ENCODE measurements around the gene USP17L17. TPM values are rescaled to one million over a fixed set of nuclear protein-coding genes. Genes with fewer than 3 reads are reported as not detected.
"Not testable (repeated sequence)": the region's sequence is repeated elsewhere in the genome, so short reads cannot be mapped to it uniquely, and the experiment has no call there.

USP17L17 gene, protein sequence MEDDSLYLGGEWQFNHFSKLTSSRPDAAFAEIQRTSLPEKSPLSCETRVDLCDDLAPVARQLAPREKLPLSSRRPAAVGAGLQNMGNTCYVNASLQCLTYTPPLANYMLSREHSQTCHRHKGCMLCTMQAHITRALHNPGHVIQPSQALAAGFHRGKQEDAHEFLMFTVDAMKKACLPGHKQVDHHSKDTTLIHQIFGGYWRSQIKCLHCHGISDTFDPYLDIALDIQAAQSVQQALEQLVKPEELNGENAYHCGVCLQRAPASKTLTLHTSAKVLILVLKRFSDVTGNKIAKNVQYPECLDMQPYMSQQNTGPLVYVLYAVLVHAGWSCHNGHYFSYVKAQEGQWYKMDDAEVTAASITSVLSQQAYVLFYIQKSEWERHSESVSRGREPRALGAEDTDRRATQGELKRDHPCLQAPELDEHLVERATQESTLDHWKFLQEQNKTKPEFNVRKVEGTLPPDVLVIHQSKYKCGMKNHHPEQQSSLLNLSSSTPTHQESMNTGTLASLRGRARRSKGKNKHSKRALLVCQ
- polyA plus RNA-seq (2013, experiment 1 of 2; ENCODE audit: insufficient read length) = not detected
- polyA plus RNA-seq (2013, experiment 2 of 2; ENCODE audit: insufficient read length) = not detected

DNA sequence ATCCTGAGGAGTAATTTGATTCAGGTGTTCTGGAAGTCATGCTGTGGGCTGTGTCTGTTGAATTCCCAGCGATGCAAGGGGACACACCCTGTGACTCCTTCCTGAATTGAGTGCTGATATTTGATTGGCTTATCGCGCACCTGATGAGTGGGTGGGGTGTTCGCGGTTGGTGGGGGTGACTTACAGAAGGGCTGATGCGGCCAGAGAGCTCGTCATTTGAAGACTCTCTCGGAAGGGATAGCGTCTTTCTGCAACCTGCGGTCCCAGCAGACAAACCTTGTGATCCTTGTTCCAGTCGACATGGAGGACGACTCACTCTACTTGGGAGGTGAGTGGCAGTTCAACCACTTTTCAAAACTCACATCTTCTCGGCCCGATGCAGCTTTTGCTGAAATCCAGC, at the start of gene USP17L17:
Gene USP17L17 (plus strand): TSS at position 301 of the 400 bp plus-strand sequence. CDS start 0 bp downstream, at position 301.
- not testable (repeated sequence) for DNase-seq

- DNase-seq = not testable (repeated sequence)
Measured at GRCh38 chr4:9210357-9210756, 33.3 kb upstream of the USP17L17 start, which contains the start of gene USP17L10. Gene USP17L10 (plus strand): TSS chr4:9210657. CDS start chr4:9210657, 0 bp downstream.

GRCh38 chr4:9214701-9215100, 29.0 kb upstream of the USP17L17 start:
- not testable (repeated sequence) for DNase-seq

DNA sequence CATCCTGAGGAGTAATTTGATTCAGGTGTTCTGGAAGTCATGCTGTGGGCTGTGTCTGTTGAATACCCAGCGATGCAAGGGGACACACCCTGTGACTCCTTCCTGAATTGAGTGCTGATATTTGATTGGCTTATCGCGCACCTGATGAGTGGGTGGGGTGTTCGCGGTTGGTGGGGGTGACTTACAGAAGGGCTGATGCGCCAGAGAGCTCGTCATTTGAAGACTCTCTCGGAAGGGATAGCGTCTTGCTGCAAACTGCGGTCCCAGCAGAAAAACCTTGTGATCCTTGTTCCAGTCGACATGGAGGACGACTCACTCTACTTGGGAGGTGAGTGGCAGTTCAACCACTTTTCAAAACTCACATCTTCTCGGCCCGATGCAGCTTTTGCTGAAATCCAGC, 28.6 kb upstream of the USP17L17 start, which contains the start of gene USP17L11:
Gene USP17L11 (plus strand): TSS at position 301 of the 400 bp plus-strand sequence. CDS start 0 bp downstream, at position 301.
- not testable (repeated sequence) for DNase-seq

DNA sequence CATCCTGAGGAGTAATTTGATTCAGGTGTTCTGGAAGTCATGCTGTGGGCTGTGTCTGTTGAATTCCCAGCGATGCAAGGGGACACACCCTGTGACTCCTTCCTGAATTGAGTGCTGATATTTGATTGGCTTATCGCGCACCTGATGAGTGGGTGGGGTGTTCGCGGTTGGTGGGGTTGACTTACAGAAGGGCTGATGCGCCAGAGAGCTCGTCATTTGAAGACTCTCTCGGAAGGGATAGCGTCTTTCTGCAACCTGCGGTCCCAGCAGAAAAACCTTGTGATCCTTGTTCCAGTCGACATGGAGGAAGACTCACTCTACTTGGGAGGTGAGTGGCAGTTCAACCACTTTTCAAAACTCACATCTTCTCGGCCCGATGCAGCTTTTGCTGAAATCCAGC, 23.8 kb upstream of the USP17L17 start, which contains the start of gene USP17L12:
Gene USP17L12 (plus strand): TSS at position 301 of the 400 bp plus-strand sequence. CDS start 0 bp downstream, at position 301.
- not testable (repeated sequence) for DNase-seq

GRCh38 chr4:9224596-9224995, 19.1 kb upstream of the USP17L17 start, which contains the start of gene USP17L13:
Gene USP17L13 (plus strand): TSS chr4:9224896. CDS start chr4:9224896, 0 bp downstream.
- DNase-seq = not testable (repeated sequence)

- DNase-seq = not testable (repeated sequence)
Measured at GRCh38 chr4:9230249-9230648, 13.4 kb upstream of the USP17L17 start.

GRCh38 chr4:9234085-9234484, 9.6 kb upstream of the USP17L17 start, which contains the start of gene USP17L15:
Gene USP17L15 (plus strand): TSS chr4:9234385. CDS start chr4:9234385, 0 bp downstream.
- DNase-seq = not testable (repeated sequence)

GRCh38 chr4:9238461-9238860, 5.2 kb upstream of the USP17L17 start:
- not testable (repeated sequence) for DNase-seq

DNA sequence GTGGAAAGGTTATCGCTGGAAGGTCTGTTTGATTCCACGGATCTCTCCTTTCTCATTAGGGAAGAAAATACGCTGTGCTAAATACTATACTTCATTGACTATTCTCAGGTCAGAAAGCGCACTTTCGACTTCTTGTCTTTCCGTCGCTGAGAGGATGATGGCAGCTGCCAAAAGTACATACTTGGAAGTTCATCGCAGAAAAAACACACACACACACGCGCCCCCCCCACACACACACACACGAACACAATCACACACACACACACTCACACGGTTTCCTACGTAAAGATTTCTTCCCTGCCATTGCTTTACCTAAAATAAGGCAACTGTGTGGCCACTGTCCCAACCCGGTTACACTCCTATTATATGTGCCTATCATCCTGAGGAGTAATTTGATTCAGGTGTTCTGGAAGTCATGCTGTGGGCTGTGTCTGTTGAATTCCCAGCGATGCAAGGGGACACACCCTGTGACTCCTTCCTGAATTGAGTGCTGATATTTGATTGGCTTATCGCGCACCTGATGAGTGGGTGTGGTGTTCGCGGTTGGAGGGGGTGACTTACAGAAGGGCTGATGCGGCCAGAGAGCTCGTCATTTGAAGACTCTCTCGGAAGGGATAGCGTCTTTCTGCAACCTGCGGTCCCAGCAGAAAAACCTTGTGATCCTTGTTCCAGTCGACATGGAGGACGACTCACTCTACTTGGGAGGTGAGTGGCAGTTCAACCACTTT, 4.4 kb downstream of the USP17L17 start, which contains the start of gene USP17L18:
Gene USP17L18 (plus strand): TSS at position 678 of the 728 bp plus-strand sequence. CDS start 0 bp downstream, at position 678.
- not testable (repeated sequence) for DNase-seq

DNA sequence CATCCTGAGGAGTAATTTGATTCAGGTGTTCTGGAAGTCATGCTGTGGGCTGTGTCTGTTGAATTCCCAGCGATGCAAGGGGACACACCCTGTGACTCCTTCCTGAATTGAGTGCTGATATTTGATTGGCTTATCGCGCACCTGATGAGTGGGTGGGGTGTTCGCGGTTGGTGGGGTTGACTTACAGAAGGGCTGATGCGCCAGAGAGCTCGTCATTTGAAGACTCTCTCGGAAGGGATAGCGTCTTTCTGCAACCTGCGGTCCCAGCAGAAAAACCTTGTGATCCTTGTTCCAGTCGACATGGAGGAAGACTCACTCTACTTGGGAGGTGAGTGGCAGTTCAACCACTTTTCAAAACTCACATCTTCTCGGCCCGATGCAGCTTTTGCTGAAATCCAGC, 9.4 kb downstream of the USP17L17 start, which contains the start of gene USP17L19:
Gene USP17L19 (plus strand): TSS at position 301 of the 400 bp plus-strand sequence. CDS start 0 bp downstream, at position 301.
- DNase-seq = not testable (repeated sequence)

DNA sequence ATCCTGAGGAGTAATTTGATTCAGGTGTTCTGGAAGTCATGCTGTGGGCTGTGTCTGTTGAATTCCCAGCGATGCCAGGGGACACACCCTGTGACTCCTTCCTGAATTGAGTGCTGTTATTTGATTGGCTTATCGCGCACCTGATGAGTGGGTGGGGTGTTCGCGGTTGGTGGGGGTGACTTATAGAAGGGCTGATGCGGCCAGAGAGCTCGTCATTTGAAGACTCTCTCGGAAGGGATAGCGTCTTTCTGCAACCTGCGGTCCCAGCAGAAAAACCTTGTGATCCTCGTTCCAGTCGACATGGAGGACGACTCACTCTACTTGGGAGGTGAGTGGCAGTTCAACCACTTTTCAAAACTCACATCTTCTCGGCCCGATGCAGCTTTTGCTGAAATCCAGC, 14.1 kb downstream of the USP17L17 start, which contains the start of gene USP17L20:
Gene USP17L20 (plus strand): TSS at position 301 of the 400 bp plus-strand sequence. CDS start 0 bp downstream, at position 301.
- DNase-seq = not testable (repeated sequence)

DNA sequence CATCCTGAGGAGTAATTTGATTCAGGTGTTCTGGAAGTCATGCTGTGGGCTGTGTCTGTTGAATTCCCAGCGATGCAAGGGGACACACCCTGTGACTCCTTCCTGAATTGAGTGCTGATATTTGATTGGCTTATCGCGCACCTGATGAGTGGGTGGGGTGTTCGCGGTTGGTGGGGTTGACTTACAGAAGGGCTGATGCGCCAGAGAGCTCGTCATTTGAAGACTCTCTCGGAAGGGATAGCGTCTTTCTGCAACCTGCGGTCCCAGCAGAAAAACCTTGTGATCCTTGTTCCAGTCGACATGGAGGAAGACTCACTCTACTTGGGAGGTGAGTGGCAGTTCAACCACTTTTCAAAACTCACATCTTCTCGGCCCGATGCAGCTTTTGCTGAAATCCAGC, 18.9 kb downstream of the USP17L17 start, which contains the start of gene USP17L21:
Gene USP17L21 (plus strand): TSS at position 301 of the 400 bp plus-strand sequence. CDS start 0 bp downstream, at position 301.
- DNase-seq = not testable (repeated sequence)

DNA sequence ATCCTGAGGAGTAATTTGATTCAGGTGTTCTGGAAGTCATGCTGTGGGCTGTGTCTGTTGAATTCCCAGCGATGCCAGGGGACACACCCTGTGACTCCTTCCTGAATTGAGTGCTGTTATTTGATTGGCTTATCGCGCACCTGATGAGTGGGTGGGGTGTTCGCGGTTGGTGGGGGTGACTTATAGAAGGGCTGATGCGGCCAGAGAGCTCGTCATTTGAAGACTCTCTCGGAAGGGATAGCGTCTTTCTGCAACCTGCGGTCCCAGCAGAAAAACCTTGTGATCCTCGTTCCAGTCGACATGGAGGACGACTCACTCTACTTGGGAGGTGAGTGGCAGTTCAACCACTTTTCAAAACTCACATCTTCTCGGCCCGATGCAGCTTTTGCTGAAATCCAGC, 23.6 kb downstream of the USP17L17 start, which contains the start of gene USP17L22:
Gene USP17L22 (plus strand): TSS at position 301 of the 400 bp plus-strand sequence. CDS start 0 bp downstream, at position 301.
- not testable (repeated sequence) for DNase-seq

DNA sequence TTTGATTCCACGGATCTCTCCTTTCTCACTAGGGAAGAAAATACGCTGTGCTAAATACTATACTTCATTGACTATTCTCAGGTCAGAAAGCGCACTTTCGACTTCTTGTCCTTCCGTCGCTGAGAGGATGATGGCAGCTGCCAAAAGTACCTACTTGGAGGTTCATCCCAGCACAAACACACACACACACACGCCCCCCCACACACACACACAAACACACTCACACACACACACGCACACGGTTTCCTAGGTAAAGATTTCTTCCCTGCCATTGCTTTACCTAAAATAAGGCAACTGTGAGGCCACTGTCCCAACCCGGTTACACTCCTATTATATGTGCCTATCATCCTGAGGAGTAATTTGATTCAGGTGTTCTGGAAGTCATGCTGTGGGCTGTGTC, 28.0 kb downstream of the USP17L17 start:
- DNase-seq = not testable (repeated sequence)
